T-cell (primary cell): ENCODE measurements around the gene MED7. TPM values are rescaled to one million over a fixed set of nuclear protein-coding genes. Genes with fewer than 3 reads are reported as not detected.

ENCODE experiments used
- ATAC-seq, 4 experiments: fragments of 200-7000 bp in 3 of 4; fragments of 150-1000 bp in 1 of 4; cut with Tn5 transposase; replicated peaks in 1 of 4; 1 replicate in 3 of 4; 2 replicates in 1 of 4; pipeline ENCODE4 v1.10.0; 2021; ENCODE audit warnings: moderate library complexity in 3 of 4, mild to moderate bottlenecking in 2 of 4, moderate number of reproducible peaks in 1 of 4
- CTCF ChIA-PET, 2 donors: fragments of 300-600 bp; sonication (Branson Sonifier 250); formaldehyde crosslinking; loops; one replicate each; lab custom pipeline; 2022; ENCODE audit warnings: antibody characterized with exemption in 2 of 2; lab: Charles Lee
- POLR2A ChIA-PET, 2 donors: fragments of 300-600 bp; sonication (Branson Sonifier 250); formaldehyde crosslinking; loops; one replicate each; lab custom pipeline; 2022; ENCODE audit warnings: antibody characterized with exemption in 2 of 2; lab: Charles Lee
- DNase-seq, 35 experiments: peaks; one replicate each; pipeline versions ENCODE4 v3.0.0 to v3.0.0-alpha.2; 2013 to 2023
- H3K27ac ChIP-seq: one replicate; pipeline ENCODE4 v1.5.1; 2013; ENCODE audit warnings: low read length
- H3K27me3 ChIP-seq, 2 experiments: replicated peaks in 1 of 2; 1 replicate in 1 of 2; 2 replicates in 1 of 2; pipeline versions ENCODE4 v1.6.1 to v1.7.0; 2013; ENCODE audit warnings: low read length in 1 of 2, mixed read lengths in 1 of 2; ENCODE audit not compliant: control insufficient read depth in 2 of 2, insufficient read depth in 2 of 2; ENCODE audit errors: extremely low read depth in 1 of 2
- H3K36me3 ChIP-seq, 2 donors: 1 replicate in 1 of 2; 2 replicates in 1 of 2; pipeline versions ENCODE4 v1.6.1 to v1.7.0; 2013; ENCODE audit warnings: low read length in 1 of 2; ENCODE audit not compliant: control insufficient read depth in 2 of 2, insufficient read depth in 1 of 2; ENCODE audit errors: extremely low read depth in 1 of 2
- H3K4me1 ChIP-seq, 2 experiments: 1 replicate in 1 of 2; 2 replicates in 1 of 2; pipeline versions ENCODE4 v1.6.1 to v1.7.0; 2013; ENCODE audit warnings: low read length in 2 of 2, mixed read lengths in 1 of 2; ENCODE audit not compliant: insufficient read depth in 2 of 2, control insufficient read depth in 1 of 2; ENCODE audit errors: extremely low read depth in 1 of 2
- H3K4me3 ChIP-seq, 2 donors: 1 replicate in 1 of 2; 2 replicates in 1 of 2; pipeline versions ENCODE4 v1.5.1 to v1.7.0; 2013; ENCODE audit warnings: mild to moderate bottlenecking in 2 of 2, low read length in 1 of 2, moderate library complexity in 1 of 2; ENCODE audit not compliant: control insufficient read depth in 1 of 2; ENCODE audit errors: extremely low read depth in 1 of 2
- H3K9me3 ChIP-seq: 2 replicates; pipeline ENCODE4 v1.7.0; 2013
- H3K27ac Mint-ChIP-seq, 2 donors: one replicate each; pipeline ENCODE4 v1.8.0; 2020 to 2021; ENCODE audit warnings: mild to moderate bottlenecking in 2 of 2, mixed read lengths in 2 of 2
- H3K27me3 Mint-ChIP-seq, 2 donors: one replicate each; pipeline ENCODE4 v1.8.0; 2021 to 2022; ENCODE audit warnings: mixed read lengths in 2 of 2
- H3K36me3 Mint-ChIP-seq: one replicate; pipeline ENCODE4 v1.8.0; 2021; ENCODE audit warnings: mixed read lengths
- H3K4me1 Mint-ChIP-seq, 3 donors: one replicate each; pipeline ENCODE4 v1.8.0; 2020 to 2022; ENCODE audit warnings: mixed read lengths in 3 of 3, mild to moderate bottlenecking in 1 of 3
- H3K4me3 Mint-ChIP-seq, 3 donors: one replicate each; pipeline ENCODE4 v1.8.0; 2020 to 2022; ENCODE audit warnings: mild to moderate bottlenecking in 3 of 3, mixed read lengths in 3 of 3, moderate library complexity in 3 of 3
- H3K9me3 Mint-ChIP-seq, 3 donors: one replicate each; pipeline ENCODE4 v1.8.0; 2020 to 2022; ENCODE audit warnings: mixed read lengths in 3 of 3
- WGBS: methylation state at CpG from one replicate; pipeline ENCODE4 v1.1.5; 2013; ENCODE audit warnings: missing lambda C conversion rate; ENCODE audit not compliant: insufficient coverage; 5-methylcytosine and 5-hydroxymethylcytosine counted together
- total RNA-seq, 35 experiments: library from RNA in 6 of 35; stranded (reverse) in 6 of 35; fragments of 120-200 nt in 1 of 35; gene quantifications; one replicate each; pipeline versions ENCODE4 v1.2.1 to v1.2.4 and lab custom pipeline; 2013 to 2026

The MED7 gene
- total RNA-seq, 5 donors from 2014 or later (not counting 1 experiment from before 2014, with no cell fraction given) = 5.7 to 14.9 (median 13.1) TPM

DNA sequence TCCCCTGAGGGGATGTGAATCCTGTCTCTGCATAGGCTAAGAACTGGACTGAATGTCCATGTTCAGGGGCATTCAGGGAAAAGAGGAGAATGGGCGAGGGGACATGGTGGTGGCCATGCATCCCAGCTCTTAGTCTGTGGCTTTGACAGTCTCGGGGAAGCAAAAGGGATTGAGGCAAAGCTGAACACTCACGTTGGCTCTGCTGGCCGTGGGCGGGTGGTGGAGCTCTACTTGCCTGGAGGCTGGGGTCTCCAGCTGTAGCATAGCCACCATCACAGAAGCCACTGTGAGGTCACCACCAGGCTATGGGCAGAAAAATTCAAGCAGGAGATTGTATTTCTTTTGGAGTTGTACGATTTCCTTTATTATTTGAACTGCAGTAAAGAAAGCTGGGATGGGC is 19.3 kb upstream of the MED7 start:
- no peak overlapping the region for H3K4me3 ChIP-seq
- Mint-ChIP-seq H3K27ac (peak overlapping the region in 1 of 2 donors; percentile 50), H3K4me3 (no peak overlapping the region), H3K36me3 (no peaks in the 10 kb centered on the region), H3K27me3 (no peaks in the 10 kb centered on the region), H3K9me3 (peaks cover 0 to 4% (median 0%) of the 10 kb centered on the region in 3 donors), H3K4me1 (peaks cover 51 to 70% (median 67%) of the 10 kb centered on the region in 3 donors)
- peaks cover 25 to 38% of the 10 kb centered on the region in 2 experiments for H3K4me1 ChIP-seq
- CTCF ChIA-PET = no interaction called here
- no peak overlapping the region for H3K27ac ChIP-seq
- ATAC-seq (no peak), DNase-seq (no peak)
- POLR2A ChIA-PET = interaction anchor here in 1 of 2 donors (0.6 to 1.0 kb wide), 2 partner anchors 13 to 18 kb away, joined by 3 read pairs; partner anchors contain the start of gene ITK
- WGBS = 90% methylated on average over 5 of the region's 6 CpGs
- H3K36me3 ChIP-seq = no peaks in the 10 kb centered on the region
- H3K9me3 ChIP-seq = no peaks in the 10 kb centered on the region
- H3K27me3 ChIP-seq = no peaks in the 10 kb centered on the region

- H3K4me1 Mint-ChIP-seq = peaks cover 56 to 74% (median 67%) of the 10 kb centered on the region in 3 donors
- WGBS = 67% methylated on average over 1 of the region's 4 CpGs
- Histone ChIP-seq H3K27me3 (no peaks in the 10 kb centered on the region), H3K36me3 (no peaks in the 10 kb centered on the region), H3K4me3 (no peak overlapping the region), H3K9me3 (no peaks in the 10 kb centered on the region), H3K27ac (peak overlapping the region; percentile 96), H3K4me1 (peaks cover 18 to 28% of the 10 kb centered on the region in 2 experiments)
- ATAC-seq (peak; percentile 28 to 54 (median 37)), DNase-seq (peak in 23 of 35 experiments; percentile 10 to 77 (median 29))
- no peaks in the 10 kb centered on the region for H3K36me3 Mint-ChIP-seq
- CTCF ChIA-PET = interaction anchor here in 1 of 2 donors (1.0 kb wide), 2 partner anchors 11 to 12 kb away, joined by 3 to 4 read pairs; no protein-coding TSS in a partner anchor
- no peaks in the 10 kb centered on the region for H3K27me3 Mint-ChIP-seq
- peaks cover 0 to 4% (median 0%) of the 10 kb centered on the region in 3 donors for H3K9me3 Mint-ChIP-seq
- peak overlapping the region; percentile 87 to 88 for H3K27ac Mint-ChIP-seq
- H3K4me3 Mint-ChIP-seq = peak overlapping the region; percentile 31 to 55 (median 49)
- POLR2A ChIA-PET = no interaction called here
Measured at GRCh38 chr5:157160001-157160400, 17.3 kb upstream of the MED7 start.

DNA sequence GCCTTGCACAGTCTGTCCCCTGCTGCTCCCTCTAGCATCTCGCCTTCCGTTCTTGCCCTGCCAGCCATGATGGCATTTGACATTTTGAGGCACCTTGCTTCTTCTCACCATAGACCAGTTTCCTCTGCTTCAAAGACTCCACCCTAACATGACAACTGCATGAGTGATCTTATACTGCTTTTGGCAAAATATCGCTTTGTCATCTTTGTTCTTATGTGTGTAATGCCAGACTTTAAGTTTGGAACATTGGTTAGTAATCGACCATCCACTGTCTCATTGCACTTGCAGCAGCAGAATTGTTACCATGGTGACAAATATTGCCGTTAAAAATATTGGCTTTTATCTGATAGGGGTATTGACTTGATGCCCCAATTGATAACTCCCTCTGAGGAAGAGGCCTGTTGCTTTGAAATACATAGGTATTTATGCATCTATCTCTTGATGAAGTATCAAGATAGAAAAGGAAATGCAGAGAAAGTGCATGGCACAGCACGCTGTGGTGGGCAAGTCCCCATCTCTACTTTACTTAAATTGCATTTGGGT is 16.6 kb upstream of the MED7 start:
- H3K4me1 ChIP-seq = peaks cover 20 to 31% of the 10 kb centered on the region in 2 experiments

DNA sequence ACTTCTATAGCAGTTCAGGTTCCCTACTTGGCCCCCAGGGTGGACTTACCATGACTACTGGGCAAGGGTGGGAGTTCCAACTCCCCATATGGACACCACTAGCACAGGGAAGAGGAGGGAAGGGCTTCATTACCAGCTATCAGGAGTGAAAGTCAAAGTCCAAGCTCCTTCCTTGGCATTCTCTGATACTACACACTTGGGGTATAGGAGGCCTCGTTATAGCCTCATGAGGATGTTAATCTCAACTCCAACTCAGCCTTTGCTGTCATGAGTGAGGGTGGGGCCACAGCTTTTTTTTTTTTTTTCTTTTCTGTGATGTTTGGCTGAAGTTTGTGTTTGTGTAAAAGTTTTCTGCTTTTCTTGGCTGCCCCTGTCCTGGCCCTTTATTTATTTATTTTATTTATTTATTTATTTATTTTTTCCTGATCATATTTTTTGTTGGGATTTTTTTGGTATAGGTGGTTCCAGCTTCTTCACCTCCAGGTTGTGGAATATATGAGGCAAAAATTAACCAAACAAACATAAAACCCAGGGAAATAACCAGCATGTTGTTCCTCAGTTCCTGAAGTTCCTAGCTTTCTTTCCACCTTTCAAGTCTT is 14.7 kb upstream of the MED7 start:
- whole genome bisulfite sequencing = no CpG with 5 or more reads among the region's 1 CpG
- Histone ChIP-seq H3K27ac (peak overlapping the region; percentile 96), H3K4me3 (no peak overlapping the region), H3K36me3 (no peaks in the 10 kb centered on the region), H3K27me3 (no peaks in the 10 kb centered on the region), H3K9me3 (no peaks in the 10 kb centered on the region), H3K4me1 (peaks cover 24 to 39% of the 10 kb centered on the region in 2 experiments)
- Mint-ChIP-seq H3K27me3 (no peaks in the 10 kb centered on the region), H3K4me1 (peaks cover 69 to 85% (median 77%) of the 10 kb centered on the region in 3 donors), H3K27ac (peak overlapping the region; percentile 83 to 88), H3K9me3 (peaks cover 0 to 4% (median 0%) of the 10 kb centered on the region in 3 donors), H3K36me3 (no peaks in the 10 kb centered on the region), H3K4me3 (peak overlapping the region in 1 of 3 donors; percentile 28)
- ChIA-PET POLR2A (interaction anchor here (0.6 to 1.2 kb wide), 4 partner anchors 23 to 60 kb away, joined by 3 to 8 read pairs (median 4); partner anchors contain the start of gene ITK (in 1 of the 2)), CTCF (interaction anchor here (0.5 to 1.1 kb wide), 6 partner anchors 8 to 194 kb away, joined by 3 to 7 read pairs (median 3); no protein-coding TSS in a partner anchor)
- ATAC-seq (no peak), DNase-seq (no peak)

More for the DNA sequence above, 16.6 kb upstream of the MED7 start:
- ChIA-PET POLR2A (no interaction called here), CTCF (interaction anchor here in 1 of 2 donors (1.0 kb wide), 2 partner anchors 10 to 12 kb away, joined by 3 to 4 read pairs; no protein-coding TSS in a partner anchor)
- H3K27ac Mint-ChIP-seq = peak overlapping the region; percentile 87 to 88
- H3K36me3 Mint-ChIP-seq = no peaks in the 10 kb centered on the region
- DNase-seq (peak in 27 of 35 experiments; percentile 11 to 77 (median 27)), ATAC-seq (peak; percentile 80 to 84 (median 82))
- Histone ChIP-seq H3K9me3 (no peaks in the 10 kb centered on the region), H3K27me3 (no peaks in the 10 kb centered on the region), H3K36me3 (no peaks in the 10 kb centered on the region), H3K27ac (peak overlapping the region; percentile 96), H3K4me3 (no peak overlapping the region)
- peak overlapping the region; percentile 0 to 55 (median 9) for H3K4me3 Mint-ChIP-seq
- 28% methylated on average over 3 of the region's 6 CpGs for WGBS
- H3K27me3 Mint-ChIP-seq = no peaks in the 10 kb centered on the region
- peaks cover 0 to 4% (median 0%) of the 10 kb centered on the region in 3 donors for H3K9me3 Mint-ChIP-seq
- H3K4me1 Mint-ChIP-seq = peaks cover 61 to 81% (median 72%) of the 10 kb centered on the region in 3 donors

DNA sequence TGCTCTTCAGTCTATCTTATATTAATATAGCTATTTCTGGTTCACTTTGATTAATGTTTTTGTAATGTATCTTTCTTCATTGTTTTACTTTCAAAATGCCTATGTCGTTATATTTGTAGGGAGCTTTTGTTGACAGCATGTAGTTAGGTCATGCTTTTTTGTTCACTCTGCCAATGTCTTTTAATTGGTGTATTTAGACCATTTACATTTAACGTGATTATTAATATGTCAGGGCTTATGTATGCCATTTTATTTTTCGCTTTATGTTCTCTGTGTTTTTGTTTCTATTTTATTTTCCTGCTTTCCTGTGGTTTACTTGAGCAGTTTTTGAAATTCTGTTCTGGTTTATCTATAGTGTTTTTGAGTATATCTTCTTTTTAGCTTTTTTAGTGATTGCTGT is 12.6 kb upstream of the MED7 start:
- peak overlapping the region; percentile 72 to 85 (median 81) for H3K4me3 Mint-ChIP-seq
- H3K36me3 Mint-ChIP-seq = no peaks in the 10 kb centered on the region
- Histone ChIP-seq H3K9me3 (no peaks in the 10 kb centered on the region), H3K27ac (peak overlapping the region; percentile 76), H3K4me3 (peak overlapping the region in 1 of 2 donors; percentile 4), H3K27me3 (no peaks in the 10 kb centered on the region), H3K36me3 (no peaks in the 10 kb centered on the region), H3K4me1 (peaks cover 21 to 40% of the 10 kb centered on the region in 2 experiments)
- peaks cover 71 to 83% (median 77%) of the 10 kb centered on the region in 3 donors for H3K4me1 Mint-ChIP-seq
- ChIA-PET POLR2A (interaction anchor here (0.6 to 2.9 kb wide), 11 partner anchors 12 to 395 kb away, joined by 3 to 11 read pairs (median 3); partner anchors contain the start of genes ITK (in 1 of the 2) and MED7 (in 1 of the 2)), CTCF (interaction anchor here (0.7 to 3.0 kb wide), 8 partner anchors 10 to 122 kb away, joined by 3 to 13 read pairs (median 3); partner anchors contain the start of genes ITK (in 1 of the 2) and MED7 (in 1 of the 2))
- WGBS = no CpG with 5 or more reads among the region's 3 CpGs
- H3K9me3 Mint-ChIP-seq = peaks cover 0 to 4% (median 0%) of the 10 kb centered on the region in 3 donors
- ATAC-seq = no peak
- H3K27me3 Mint-ChIP-seq = no peaks in the 10 kb centered on the region
- H3K27ac Mint-ChIP-seq = peak overlapping the region; percentile 98 to 99
- DNase-seq = no peak

- no peaks in the 10 kb centered on the region for H3K36me3 ChIP-seq
- H3K27ac ChIP-seq = no peak overlapping the region
- Mint-ChIP-seq H3K4me3 (no peak overlapping the region), H3K27ac (peak overlapping the region; percentile 27 to 79), H3K36me3 (no peaks in the 10 kb centered on the region), H3K27me3 (no peaks in the 10 kb centered on the region), H3K4me1 (peaks cover 56 to 64% (median 62%) of the 10 kb centered on the region in 3 donors), H3K9me3 (no peaks in the 10 kb centered on the region)
- ChIA-PET CTCF (interaction anchor here in 1 of 2 donors (0.6 kb wide), 1 partner anchor 84 kb away, joined by 3 read pairs; no protein-coding TSS in a partner anchor), POLR2A (interaction anchor here in 1 of 2 donors (1.1 kb wide), 1 partner anchor 8 kb away, joined by 3 read pairs; the partner anchor contains the start of gene MED7)
- no peaks in the 10 kb centered on the region for H3K27me3 ChIP-seq
- no CpG with 5 or more reads among the region's 3 CpGs for WGBS
- no peak for DNase-seq
- H3K4me3 ChIP-seq = no peak overlapping the region
- H3K9me3 ChIP-seq = no peaks in the 10 kb centered on the region
- ATAC-seq = no peak
- peaks cover 13 to 26% of the 10 kb centered on the region in 2 experiments for H3K4me1 ChIP-seq
Measured at GRCh38 chr5:157150995-157151394, 8.3 kb upstream of the MED7 start.
